Measurements from ENCODE around the gene BPIFB1.

DNA sequence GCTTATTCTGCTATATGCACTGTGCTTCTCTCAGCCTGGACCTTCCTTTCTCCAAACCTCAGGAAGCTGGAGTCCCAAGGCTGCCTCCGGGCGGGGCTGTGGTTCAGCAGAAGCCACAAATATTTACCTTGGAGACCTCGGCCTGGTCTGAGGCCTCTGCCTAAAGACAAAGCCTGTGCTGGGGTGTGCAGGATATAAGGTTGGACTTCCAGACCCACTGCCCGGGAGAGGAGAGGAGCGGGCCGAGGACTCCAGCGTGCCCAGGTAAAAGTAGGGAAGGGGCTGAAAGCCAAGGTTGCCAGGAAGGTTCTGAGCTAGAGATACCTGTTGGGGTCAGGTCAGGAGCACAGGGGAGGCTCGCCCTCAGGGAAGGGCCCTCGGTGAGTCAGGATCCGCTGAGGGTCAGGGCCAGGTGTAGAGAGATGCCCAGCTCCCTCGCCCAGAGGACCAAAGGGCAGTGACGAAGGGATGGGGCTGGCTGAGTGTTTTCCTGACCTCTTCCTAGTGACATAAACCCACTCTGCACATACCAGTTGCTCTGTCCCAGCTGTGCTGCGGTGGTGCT is at the start of gene BPIFB1:
- TF ChIP-seq, protein P1, sequence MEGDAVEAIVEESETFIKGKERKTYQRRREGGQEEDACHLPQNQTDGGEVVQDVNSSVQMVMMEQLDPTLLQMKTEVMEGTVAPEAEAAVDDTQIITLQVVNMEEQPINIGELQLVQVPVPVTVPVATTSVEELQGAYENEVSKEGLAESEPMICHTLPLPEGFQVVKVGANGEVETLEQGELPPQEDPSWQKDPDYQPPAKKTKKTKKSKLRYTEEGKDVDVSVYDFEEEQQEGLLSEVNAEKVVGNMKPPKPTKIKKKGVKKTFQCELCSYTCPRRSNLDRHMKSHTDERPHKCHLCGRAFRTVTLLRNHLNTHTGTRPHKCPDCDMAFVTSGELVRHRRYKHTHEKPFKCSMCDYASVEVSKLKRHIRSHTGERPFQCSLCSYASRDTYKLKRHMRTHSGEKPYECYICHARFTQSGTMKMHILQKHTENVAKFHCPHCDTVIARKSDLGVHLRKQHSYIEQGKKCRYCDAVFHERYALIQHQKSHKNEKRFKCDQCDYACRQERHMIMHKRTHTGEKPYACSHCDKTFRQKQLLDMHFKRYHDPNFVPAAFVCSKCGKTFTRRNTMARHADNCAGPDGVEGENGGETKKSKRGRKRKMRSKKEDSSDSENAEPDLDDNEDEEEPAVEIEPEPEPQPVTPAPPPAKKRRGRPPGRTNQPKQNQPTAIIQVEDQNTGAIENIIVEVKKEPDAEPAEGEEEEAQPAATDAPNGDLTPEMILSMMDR (IDR thresholded peaks at IDR 0.05), result no peak
- no peak for TF ChIP-seq POLR2A (IDR thresholded peaks at IDR 0.05)

Data from thyroid gland (tissue), 4 donors.